GM18499 (cell line): ENCODE results near the gene EPN1.

Source experiments
- ATAC-seq: cut with Tn5 transposase; IDR thresholded peaks from one replicate; pipeline ENCODE4 v1.9.1; 2021; ENCODE audit warnings: moderate number of reproducible peaks; ENCODE audit not compliant: insufficient read depth, unreplicated experiment

Gene EPN1

DNA sequence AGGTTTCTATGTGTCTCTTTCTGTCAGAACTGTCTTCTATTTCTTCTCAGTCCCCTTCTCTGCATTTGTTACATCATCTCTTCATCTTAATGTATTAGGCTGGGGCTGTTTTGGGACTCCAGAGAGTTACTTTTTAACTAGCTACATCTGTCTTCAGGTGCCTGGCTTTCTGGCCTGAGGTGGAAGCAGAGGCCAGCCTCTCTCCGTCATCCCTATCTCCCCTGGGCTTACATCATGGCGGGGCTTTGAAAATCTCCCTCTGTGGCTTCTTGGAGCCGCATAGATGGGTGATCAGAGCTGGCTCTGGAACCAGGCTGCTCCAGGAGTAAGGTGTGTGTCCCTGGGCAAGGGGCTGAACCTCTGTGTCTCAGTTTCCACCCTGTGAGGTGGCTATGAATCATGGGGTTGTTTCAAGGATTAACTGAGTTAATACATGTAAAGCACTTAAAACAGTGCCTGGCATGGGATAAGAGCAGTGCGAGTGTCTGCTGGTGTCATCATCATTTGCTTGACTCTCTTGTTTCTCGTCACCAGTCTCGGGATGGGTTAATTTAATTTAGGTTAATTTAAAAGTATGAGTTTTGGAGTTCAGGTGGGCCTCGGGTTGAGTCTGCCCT lies 2.0 kb downstream of the EPN1 start:
- ATAC-seq, result no peak

DNA sequence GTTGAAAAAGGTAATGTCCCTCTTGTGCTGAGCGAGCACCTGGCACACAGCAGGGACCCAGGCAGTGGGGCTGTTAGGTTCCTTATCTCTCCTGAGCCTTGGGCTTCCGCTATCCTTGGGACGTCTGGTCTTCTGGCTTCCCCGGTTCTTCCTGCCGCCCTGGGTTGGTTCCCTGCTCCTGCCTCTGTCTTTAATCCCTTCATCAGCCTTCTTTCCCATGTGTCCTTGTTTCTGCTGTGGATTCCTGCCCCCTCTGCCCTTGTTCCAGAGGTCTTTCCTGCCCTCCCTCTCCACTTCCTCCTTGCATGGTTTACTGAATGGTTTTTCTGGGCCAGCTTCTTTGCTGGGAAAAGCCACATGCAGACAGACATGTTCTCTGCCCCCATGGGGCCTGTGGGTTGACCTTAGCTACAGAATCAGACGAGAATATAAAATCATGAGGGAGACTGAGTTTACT lies 2.6 kb downstream of the EPN1 start:
- no peak for ATAC-seq

GRCh38 chr19:55678121-55678671 lies 3.2 kb downstream of the EPN1 start:
- ATAC-seq, result peak; percentile 71

DNA sequence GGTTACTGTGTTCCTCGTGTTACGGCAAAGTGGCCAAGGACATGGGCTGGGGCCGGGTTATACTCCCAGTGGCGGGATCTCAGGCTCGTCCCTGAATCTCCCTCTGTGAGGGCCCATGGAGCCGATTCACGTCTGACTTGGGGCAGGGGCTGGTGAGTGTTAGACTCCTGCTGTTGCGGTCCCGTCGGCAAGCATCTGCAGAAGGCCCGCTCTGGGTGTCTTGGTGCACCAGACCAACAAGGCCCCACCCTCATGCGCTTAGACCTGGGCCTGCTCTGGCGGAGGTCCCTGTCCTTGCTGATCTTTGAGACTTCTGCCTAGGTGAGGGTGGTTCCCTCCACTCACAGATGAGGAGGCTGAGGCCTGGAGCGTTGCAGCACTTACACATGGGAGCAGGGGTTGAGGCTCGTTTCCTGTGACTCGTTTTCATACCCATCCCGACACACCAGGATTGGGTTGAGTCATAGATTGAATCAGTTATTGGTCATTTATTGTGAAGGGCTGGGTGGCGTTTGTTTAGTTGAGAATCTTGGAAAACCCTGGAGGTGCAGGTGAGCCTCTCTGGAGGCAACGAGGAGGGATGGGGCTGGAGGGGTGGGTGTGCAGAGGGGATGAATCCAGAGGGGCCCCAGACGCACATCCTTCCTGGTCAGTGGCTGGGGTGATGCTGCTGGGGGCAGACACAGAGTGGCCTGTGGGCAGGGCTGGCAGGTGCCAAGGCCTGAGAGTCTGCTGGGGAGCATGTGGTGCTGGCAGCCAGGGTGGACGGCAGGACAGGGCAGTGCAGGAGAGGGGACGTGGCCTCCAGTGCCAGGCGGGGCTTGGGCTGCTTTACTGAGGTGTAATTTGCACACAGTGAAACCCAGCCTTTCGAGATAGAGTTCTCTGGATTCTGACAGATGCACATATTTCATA lies 4.6 kb downstream of the EPN1 start:
- ATAC-seq, result no peak

DNA sequence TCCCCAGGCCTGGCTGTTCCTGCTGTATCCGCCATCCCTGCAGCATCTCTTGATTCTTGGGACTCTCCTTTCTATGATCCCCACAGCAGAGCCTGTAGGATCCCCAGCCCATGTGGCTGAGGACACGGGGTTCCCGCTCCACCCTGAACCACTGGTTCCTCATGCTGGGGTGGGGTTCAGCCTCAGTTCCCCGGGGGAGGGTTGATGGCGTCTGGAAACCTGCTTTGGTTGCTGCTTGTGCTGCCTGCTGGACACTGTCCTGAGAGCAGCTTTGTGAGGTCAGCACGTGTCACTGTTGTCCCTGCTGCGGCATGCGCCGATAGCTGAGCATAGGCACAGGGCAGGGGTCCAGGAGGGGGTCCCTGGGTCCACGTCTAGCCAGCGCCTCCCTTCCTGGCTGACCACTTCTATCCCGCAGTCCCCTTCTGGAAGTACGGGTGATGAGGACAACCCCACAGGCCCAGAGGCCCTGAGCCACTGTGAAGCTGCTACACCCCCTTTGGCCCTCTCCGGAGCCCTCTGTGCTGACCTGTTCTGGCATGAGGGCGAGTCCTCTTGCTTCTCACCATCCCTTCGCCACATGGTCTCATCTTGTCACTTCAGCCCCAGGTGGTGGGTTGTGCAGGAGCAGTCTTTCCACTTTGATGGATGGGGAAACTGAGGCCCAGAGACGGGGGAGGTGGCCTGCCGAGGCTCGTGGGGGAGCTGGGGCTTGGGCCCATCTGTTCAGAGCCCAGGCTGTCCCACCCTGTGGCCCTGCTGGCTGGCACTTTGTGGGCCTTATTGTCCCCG lies 5.5 kb downstream of the EPN1 start:
- no peak for ATAC-seq

DNA sequence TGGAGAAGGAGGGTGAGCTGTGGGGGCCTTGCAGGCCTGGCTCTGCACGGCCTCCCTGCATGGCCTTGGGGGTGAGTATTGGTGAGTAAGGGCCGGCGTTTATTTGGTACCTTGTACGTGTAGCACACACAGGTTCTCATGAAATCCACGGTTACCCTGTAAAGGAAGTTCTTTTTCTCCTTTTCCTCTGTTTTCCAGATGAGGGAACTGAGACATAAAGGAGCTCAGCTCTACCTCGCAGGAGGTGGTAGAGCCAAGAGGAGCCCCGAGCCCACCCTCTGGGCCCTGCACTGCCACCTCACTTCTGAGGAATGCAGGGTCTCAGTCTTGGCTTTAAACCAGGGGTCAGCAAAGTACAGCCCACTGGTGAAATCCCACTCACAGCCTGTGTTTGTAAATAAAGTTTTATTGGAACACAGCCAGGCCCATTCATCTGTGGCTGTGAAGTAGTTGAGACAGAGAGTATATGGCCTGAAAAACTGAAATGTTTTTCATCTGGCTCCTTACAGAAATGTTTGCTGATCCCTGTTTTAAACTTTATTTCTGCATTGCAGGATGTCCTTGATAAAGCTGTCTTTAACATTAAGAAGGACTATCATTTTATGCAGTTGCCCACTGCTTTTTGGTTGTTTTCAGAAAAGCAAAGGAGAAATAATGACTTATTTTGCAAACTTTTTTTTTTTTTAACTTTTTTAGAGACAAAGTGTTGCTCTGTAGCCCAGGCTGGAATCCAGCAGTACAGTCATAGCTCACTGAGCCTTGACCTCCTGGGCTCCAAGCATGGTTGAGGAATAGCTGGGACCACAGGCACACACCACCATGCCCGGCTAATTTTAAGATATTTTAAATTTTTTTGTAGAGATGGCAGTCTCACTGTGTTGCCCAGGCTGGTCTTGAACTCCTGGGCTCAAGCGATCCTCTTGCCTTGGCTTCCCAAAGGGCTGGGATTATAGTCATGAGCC lies 6.4 kb downstream of the EPN1 start:
- ATAC-seq, result no peak

DNA sequence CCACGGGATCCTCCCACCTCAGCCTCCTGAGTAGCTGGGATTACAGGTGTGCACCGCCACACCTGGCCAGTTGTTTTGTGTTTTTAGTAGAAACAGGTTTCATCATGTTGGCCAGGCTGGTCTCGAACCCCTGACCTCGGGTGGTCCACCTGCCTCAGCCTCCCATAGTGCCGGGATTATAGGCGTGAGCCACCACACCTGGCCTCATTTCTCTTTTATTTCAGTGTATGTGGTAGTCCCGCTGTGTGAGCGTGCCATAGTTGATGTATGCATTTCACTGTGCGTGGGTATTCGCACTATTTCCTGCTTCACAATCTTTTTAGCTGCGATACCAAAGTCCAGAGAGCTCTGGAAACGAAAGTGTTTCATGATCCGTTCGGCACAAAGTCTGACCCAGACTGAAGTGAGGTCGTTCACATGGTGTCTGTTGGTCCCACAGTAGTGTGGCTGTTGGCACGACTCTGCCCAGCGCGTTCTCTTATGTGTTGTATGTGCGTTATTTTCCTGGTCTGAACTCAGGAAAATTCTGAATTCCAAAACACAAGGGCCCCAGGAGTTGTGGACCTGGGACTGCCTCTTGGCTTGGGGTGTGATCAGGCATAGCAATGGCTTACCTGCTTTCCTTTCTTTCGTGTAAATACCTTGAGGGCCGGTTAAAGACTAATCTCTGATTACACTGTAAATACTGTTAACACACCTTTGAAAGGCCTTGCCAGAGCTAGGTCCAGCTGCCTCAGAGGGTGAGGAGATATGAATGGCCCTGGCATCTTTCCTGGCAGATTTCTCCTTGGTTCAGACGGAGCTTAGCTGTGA lies 8.6 kb downstream of the EPN1 start:
- no peak for ATAC-seq

- no peak for ATAC-seq
Observed at GRCh38 chr19:55684946-55685681, 10.1 kb downstream of the EPN1 start.

- no peak for ATAC-seq
Observed at GRCh38 chr19:55685776-55686175, 10.8 kb downstream of the EPN1 start.

- no peak for ATAC-seq
Observed at GRCh38 chr19:55686311-55687050, 11.5 kb downstream of the EPN1 start.

- no peak for ATAC-seq
Observed at GRCh38 chr19:55687281-55688201, 12.5 kb downstream of the EPN1 start.

DNA sequence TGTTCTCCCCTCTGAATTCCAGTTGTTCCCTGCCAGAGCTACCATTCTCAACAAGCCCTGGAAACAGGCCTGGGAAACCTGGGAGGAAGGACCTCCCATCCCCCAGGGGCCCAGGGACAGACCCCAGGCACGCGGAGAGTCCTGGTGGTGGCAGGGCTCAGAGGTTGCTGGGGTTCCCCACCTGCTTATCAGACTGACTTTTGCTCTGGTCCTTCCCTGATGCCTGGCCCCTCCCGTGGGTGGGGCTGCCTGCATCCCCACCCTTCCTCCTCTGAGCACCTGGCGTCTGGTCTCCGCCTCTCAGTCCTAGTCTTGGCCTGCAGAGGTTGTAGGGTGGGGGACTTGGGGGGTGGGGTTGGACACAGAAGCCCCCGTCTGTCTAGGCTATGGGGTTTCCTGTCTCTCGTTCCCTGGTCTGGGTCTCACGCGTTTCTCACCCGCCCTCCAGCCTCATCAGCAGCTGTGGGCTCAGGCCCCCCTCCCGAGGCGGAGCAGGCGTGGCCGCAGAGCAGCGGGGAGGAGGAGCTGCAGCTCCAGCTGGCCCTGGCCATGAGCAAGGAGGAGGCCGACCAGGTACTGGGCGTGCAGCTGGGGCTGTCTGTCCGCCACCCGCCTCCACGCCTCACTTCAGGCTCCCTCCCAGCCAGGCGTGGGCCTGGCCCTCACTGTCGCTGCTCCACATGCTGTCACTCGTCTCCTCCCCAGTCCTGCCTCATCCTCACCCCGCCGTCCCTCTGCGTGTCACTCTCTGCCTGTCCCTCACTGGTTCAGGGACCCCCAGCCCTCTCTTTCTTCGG lies 13.6 kb downstream of the EPN1 start:
- ATAC-seq, result no peak

DNA sequence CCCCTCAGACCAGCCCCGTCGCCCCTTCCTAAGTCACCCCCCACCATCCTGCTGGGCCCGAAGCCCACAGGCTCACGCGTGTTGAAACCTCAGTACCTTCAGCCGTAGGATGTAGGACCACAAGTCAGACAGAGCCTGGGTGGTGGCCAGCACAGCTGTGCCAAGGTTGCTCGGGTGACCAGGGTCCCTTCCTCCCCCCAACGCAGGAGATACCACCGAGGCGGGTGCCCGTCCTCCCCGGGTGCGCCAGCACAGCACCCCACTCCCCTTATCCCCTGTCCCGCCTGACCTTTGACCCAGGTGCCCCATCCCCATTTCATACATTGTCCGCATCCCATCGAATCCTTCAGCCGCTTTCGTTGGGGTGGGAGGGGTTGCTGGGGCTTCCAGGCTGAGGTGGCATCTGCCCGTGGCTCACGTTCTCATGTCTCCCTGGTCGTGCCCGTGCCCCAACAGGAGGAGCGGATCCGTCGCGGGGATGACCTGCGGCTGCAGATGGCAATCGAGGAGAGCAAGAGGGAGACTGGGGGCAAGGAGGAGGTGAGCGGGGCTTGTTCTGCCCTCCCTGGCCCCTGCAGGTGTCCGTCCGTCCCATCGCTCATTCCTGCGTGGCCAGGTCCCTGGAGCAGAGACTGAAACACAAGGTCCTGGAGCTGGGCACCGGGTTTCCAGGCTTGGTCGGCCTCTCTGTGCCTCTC lies 14.5 kb downstream of the EPN1 start:
- no peak for ATAC-seq

- ATAC-seq, result no peak
Observed at GRCh38 chr19:55690109-55690768, 15.2 kb downstream of the EPN1 start.
